ENCODE measurements around the gene MCM10.

MCM10 gene

GRCh38 chr10:13163859-13164258, 2.5 kb downstream of the MCM10 start:
- DNase-seq (ENCODE audit: low read depth in 1 of 2, low spot score in 1 of 2): no peak

- DNase-seq (ENCODE audit: low read depth in 1 of 2, low spot score in 1 of 2): no peak
Observed at GRCh38 chr10:13165177-13165576, 3.8 kb downstream of the MCM10 start.

- DNase-seq (ENCODE audit: low read depth in 1 of 2, low spot score in 1 of 2): no peak
Observed at GRCh38 chr10:13167568-13167967, 6.2 kb downstream of the MCM10 start.

- no peak for DNase-seq (ENCODE audit: low read depth in 1 of 2, low spot score in 1 of 2)
Observed at GRCh38 chr10:13168781-13169180, 7.4 kb downstream of the MCM10 start.

GRCh38 chr10:13173616-13174015, 12.3 kb downstream of the MCM10 start:
- no peak for DNase-seq (ENCODE audit: low read depth in 1 of 2, low spot score in 1 of 2)

GRCh38 chr10:13180788-13181187, 19.4 kb downstream of the MCM10 start:
- DNase-seq (ENCODE audit: low read depth in 1 of 2, low spot score in 1 of 2): no peak

GRCh38 chr10:13182424-13182823, 21.1 kb downstream of the MCM10 start:
- DNase-seq (ENCODE audit: low read depth in 1 of 2, low spot score in 1 of 2): no peak

- DNase-seq (ENCODE audit: low read depth in 1 of 2, low spot score in 1 of 2): no peak
Observed at GRCh38 chr10:13183625-13184024, 22.3 kb downstream of the MCM10 start.

- no peak for DNase-seq (ENCODE audit: low read depth in 1 of 2, low spot score in 1 of 2)
Observed at GRCh38 chr10:13184276-13184675, 22.9 kb downstream of the MCM10 start.

GRCh38 chr10:13184730-13185514, 23.6 kb downstream of the MCM10 start:
- DNase-seq (ENCODE audit: low read depth in 1 of 2, low spot score in 1 of 2): no peak

- no peak for DNase-seq (ENCODE audit: low read depth in 1 of 2, low spot score in 1 of 2)
Observed at GRCh38 chr10:13187135-13187534, 25.8 kb downstream of the MCM10 start.

GRCh38 chr10:13188593-13188992, 27.2 kb downstream of the MCM10 start:
- DNase-seq (ENCODE audit: low read depth in 1 of 2, low spot score in 1 of 2): no peak

- DNase-seq (ENCODE audit: low read depth in 1 of 2, low spot score in 1 of 2): no peak
Observed at GRCh38 chr10:13189961-13190360, 28.6 kb downstream of the MCM10 start.

- DNase-seq (ENCODE audit: low read depth in 1 of 2, low spot score in 1 of 2): no peak
Observed at GRCh38 chr10:13190816-13191215, 29.5 kb downstream of the MCM10 start.

- no peak for DNase-seq (ENCODE audit: low read depth in 1 of 2, low spot score in 1 of 2)
Observed at GRCh38 chr10:13191362-13191761, 30.0 kb downstream of the MCM10 start.

GRCh38 chr10:13193637-13194036, 32.3 kb downstream of the MCM10 start:
- no peak for DNase-seq (ENCODE audit: low read depth in 1 of 2, low spot score in 1 of 2)

GRCh38 chr10:13195016-13195415, 33.7 kb downstream of the MCM10 start:
- DNase-seq (ENCODE audit: low read depth in 1 of 2, low spot score in 1 of 2): no peak

GRCh38 chr10:13201132-13201531, 39.8 kb downstream of the MCM10 start:
- no peak for DNase-seq (ENCODE audit: low read depth in 1 of 2, low spot score in 1 of 2)

- DNase-seq (ENCODE audit: low read depth in 1 of 2, low spot score in 1 of 2): no peak
Observed at GRCh38 chr10:13206091-13206490, 44.7 kb downstream of the MCM10 start.

- no peak for DNase-seq (ENCODE audit: low read depth in 1 of 2, low spot score in 1 of 2)
Observed at GRCh38 chr10:13206546-13207443, 45.4 kb downstream of the MCM10 start.

- no peak for DNase-seq (ENCODE audit: low read depth in 1 of 2, low spot score in 1 of 2)
Observed at GRCh38 chr10:13213163-13213562, 51.8 kb downstream of the MCM10 start.

- no peak for DNase-seq (ENCODE audit: low read depth in 1 of 2, low spot score in 1 of 2)
Observed at GRCh38 chr10:13218878-13219277, 57.5 kb downstream of the MCM10 start.

Measured in stimulated activated CD4-positive, alpha-beta T cell treated with anti-CD3 and anti-CD28 coated beads, Interleukin-15, amount 100 ng/mL, for 1 hour (primary cell).